HG03139 (cell line): ENCODE data around the gene TBXT.

Source experiments
- ATAC-seq: cut with Tn5 transposase; IDR thresholded peaks from one replicate; pipeline ENCODE4 v1.9.1; 2021; ENCODE audit not compliant: unreplicated experiment

The TBXT gene

GRCh38 chr6:166119116-166119911 is 48.3 kb downstream of the TBXT start:
- no peak for ATAC-seq

DNA sequence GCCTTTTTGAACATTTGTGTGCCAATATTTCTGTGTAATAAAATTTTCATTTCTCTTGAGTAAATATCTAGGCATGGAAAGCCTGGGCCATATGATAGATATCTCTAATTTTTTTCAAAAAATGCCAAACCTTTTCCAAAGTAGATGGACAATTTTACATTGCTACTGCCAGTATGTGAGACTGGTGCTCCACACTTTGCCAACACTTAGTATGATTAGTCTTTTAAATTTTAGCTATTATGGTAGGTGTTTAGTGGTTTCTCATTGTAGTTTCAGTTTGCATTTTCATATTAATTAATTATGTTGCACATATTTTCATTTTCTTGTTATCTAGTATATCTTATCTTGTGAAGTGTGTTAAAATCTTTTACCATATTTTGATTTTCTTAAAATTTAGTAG is 52.0 kb downstream of the TBXT start:
- no peak for ATAC-seq

DNA sequence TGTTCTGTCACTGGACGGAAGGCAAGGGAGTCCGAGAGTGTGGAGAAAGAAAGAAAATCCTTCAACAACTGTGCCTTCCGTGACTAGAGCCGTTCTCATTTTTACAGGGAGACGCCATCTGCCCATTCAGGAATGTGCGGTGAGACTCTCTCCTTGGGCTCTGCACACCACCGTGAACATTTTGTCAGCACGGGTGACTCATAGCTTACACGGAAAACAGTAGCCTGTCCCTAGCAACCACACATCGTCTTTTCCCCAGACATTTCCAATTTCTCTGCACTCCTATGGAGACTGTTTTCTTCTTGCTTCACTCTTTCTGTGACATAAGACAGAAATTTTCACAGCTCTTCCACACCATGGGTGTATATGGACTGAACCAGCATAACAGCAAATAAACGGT is 55.1 kb downstream of the TBXT start:
- ATAC-seq = no peak

- no peak for ATAC-seq
These were observed 58.0 kb downstream of the TBXT start for GRCh38 chr6:166109608-166110007.
